SK-N-MC (cell line): ENCODE measurements around the gene LMBR1L.
"Not testable (repeated sequence)": the region's sequence is repeated elsewhere in the genome, so short reads cannot be mapped to it uniquely, and the experiment has no call there.

ENCODE experiments used
- DNase-seq: peaks from one replicate; pipeline ENCODE4 v3.0.0-alpha.2; 2011; ENCODE audit warnings: low read depth, low spot score
- H3K27ac ChIP-seq: fragments of 200-600 bp; sonication (generic); 2 replicates; pipeline ENCODE4 v1.5.1; 2016; ENCODE audit warnings: mixed run types
- H3K36me3 ChIP-seq: fragments of 200-600 bp; sonication (generic); 2 replicates; pipeline ENCODE4 v1.6.1; 2017; ENCODE audit warnings: antibody characterized with exemption, low read length, mixed read lengths; ENCODE audit not compliant: insufficient read depth
- H3K4me3 ChIP-seq: fragments of 200-600 bp; sonication (generic); 2 replicates; pipeline ENCODE4 v1.5.1; 2016
- H3K9ac ChIP-seq: fragments of 200-600 bp; sonication (generic); 2 replicates; pipeline ENCODE4 v1.8.0; 2017; ENCODE audit warnings: mixed run types, mixed read lengths; ENCODE audit not compliant: insufficient read length
- H3K9me3 ChIP-seq: fragments of 200-600 bp; sonication (generic); 2 replicates; pipeline ENCODE4 v1.6.1; 2017; ENCODE audit warnings: low read depth, mild to moderate bottlenecking, antibody characterized with exemption, low read length, moderate library complexity, mixed read lengths
- EZH2 ChIP-seq: fragments of 200-600 bp; sonication (generic); IDR thresholded peaks from one replicate; pipeline ENCODE4 v1.6.1; 2017; ENCODE audit warnings: antibody characterized with exemption
- FOXP2 ChIP-seq: optimal IDR thresholded peaks from 2 replicates; pipeline ENCODE3; 2011; ENCODE audit warnings: mild to moderate bottlenecking, moderate library complexity; ENCODE audit not compliant: insufficient read depth; ENCODE audit errors: extremely low read length, control extremely low read depth
- POLR2AphosphoS5 ChIP-seq: IDR thresholded peaks from 2 replicates; pipeline ENCODE4 v1.6.1; 2012; ENCODE audit warnings: mild to moderate bottlenecking, low read depth, low read length, borderline replicate concordance

LMBR1L gene

DNA sequence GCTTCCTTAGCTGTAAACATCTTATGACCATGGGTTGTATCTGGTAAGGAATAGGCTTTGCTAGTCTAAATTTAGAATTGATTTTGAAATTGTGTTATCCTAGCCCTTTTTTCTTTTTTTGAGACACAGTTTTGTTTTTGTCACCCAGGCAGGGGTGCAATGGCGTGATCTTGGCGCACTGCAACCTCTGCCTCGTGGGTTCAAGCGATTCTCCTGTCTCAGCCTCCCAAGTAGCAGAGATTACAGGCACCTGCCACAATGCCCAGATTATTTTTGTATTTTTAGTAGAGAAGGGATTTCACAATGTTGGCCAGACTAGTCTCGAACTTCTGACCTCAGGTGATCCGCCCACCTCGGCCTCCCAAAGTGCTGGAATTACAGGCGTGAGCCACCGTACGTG lies 22.9 kb upstream of the LMBR1L start:
- peak overlapping the region; percentile 94 for H3K4me3 ChIP-seq
- peak overlapping the region; percentile 93 for H3K27ac ChIP-seq
- no peaks in the 10 kb centered on the region for H3K9me3 ChIP-seq
- peaks cover 25% of the 10 kb centered on the region for H3K36me3 ChIP-seq
- TF ChIP-seq POLR2AphosphoS5 = no peak
- no peak for TF ChIP-seq FOXP2
- no peak for TF ChIP-seq EZH2
- H3K9ac ChIP-seq = peak overlapping the region; percentile 77
- DNase-seq = no peak

DNA sequence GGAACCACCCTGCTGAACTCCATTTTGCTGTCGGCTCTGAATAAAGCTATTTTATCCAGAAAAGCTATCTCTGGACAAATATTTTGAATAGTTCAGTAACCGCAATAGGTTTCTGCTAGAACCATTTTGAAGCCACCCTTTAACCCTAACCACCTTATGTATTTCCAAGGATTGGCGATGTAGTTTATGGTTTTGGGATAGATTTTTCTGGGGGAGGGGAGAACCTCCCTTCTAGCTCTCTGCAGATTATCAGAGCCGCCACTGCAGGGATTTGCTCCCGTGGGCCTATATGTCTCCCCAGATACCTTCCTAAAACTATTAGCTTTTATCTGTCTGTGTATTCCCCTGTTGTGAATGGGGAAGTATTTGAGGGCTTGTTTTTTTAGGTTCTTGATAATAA lies 22.4 kb upstream of the LMBR1L start:
- no peak for DNase-seq
- TF ChIP-seq POLR2AphosphoS5 (no peak), FOXP2 (no peak), EZH2 (no peak)
- peak overlapping the region; percentile 93 for H3K27ac ChIP-seq
- peak overlapping the region; percentile 77 for H3K9ac ChIP-seq
- peak overlapping the region; percentile 94 for H3K4me3 ChIP-seq
- H3K36me3 ChIP-seq = peaks cover 27% of the 10 kb centered on the region
- H3K9me3 ChIP-seq = no peaks in the 10 kb centered on the region

DNA sequence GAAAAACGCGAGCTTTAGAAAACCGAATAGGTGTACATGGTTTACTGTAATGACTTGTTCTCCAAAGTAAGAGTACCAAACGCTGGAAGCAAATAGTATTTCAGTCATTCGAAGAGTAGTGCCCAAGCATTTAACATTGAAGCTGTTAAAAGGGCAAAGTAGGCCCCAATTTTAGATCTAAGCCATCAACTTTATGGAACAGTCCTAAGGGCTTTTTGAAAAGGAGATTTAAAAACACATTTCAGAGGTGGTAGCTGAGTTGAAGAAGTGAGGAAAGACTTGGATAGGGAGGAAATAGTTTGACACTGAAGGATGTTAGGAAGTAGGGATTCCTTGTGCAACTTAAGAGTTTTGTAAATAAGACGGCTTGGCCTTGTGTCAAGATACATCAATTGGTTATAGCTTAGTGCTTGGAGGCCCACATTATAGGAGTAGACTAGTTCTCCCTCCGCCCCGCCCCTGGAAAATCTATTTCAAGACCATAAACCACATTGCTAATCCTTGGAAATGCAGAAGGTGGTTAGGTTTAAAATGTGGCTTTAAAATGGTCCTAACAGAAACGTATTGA lies 21.3 kb upstream of the LMBR1L start:
- Histone ChIP-seq H3K36me3 (peaks cover 37% of the 10 kb centered on the region), H3K9ac (peak overlapping the region; percentile 77), H3K9me3 (no peaks in the 10 kb centered on the region), H3K27ac (peak overlapping the region; percentile 93), H3K4me3 (peak overlapping the region; percentile 94)
- DNase-seq = peak; percentile 66
- TF ChIP-seq POLR2AphosphoS5 = peak; percentile 12; the same call in 1 of the 2 replicates
- no peak for TF ChIP-seq EZH2

DNA sequence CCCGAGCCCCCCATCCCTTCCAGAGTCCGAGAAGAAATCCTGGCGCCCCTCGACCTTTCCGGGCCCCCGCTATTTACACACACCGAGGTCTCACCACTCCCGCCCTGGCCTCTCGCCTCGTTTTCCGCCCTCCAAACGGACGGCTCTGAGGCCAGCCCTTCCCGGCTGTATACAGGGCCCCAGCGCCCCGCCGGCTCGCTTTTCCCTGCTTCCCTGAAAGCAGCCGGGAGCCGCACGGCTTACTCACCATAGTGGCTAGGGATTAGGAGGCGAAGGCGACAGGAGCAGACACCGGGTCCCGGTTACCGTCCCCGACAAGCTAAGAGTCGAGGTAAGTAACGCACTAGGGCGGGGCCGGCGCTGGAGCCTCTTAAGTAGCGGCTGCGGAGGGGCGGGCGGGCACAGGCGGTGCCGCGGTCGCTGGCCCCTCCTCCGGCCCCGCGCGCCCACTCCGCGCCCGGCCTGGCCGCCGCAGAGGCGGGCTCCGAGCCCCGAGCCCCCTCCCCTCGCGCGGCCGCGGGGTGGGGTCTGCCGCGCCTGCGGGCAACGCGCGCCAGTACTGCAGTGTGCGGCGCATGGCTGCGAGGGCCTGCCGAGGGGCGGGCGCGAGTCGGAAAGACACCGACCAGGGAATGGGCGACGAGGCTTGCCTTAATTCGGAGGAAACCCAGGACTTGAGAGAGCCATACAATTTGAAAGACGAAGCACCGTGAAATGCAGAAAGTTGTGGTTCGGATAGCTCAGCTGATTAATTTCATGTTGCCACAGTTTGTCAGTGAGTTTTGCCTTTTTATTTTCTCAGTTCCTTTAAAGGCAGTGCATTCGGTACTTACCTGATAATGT lies 20.6 kb upstream of the LMBR1L start, which contains the start of gene TUBA1B:
TSS of gene TUBA1B (minus strand) at position 345 of the 843 bp plus-strand sequence. CDS start at position 250, 95 bp downstream.
- Histone ChIP-seq H3K27ac (peak within 1 kb of the TSS; percentile 99), H3K9me3 (no peaks in the 10 kb centered on the region), H3K9ac (peak within 1 kb of the TSS; percentile 100), H3K4me3 (peak within 1 kb of the TSS; percentile 94), H3K36me3 (peaks cover 40% of the 10 kb centered on the region)
- DNase-seq = no peak
- TF ChIP-seq POLR2AphosphoS5 (peak; percentile 99), FOXP2 (no peak)

DNA sequence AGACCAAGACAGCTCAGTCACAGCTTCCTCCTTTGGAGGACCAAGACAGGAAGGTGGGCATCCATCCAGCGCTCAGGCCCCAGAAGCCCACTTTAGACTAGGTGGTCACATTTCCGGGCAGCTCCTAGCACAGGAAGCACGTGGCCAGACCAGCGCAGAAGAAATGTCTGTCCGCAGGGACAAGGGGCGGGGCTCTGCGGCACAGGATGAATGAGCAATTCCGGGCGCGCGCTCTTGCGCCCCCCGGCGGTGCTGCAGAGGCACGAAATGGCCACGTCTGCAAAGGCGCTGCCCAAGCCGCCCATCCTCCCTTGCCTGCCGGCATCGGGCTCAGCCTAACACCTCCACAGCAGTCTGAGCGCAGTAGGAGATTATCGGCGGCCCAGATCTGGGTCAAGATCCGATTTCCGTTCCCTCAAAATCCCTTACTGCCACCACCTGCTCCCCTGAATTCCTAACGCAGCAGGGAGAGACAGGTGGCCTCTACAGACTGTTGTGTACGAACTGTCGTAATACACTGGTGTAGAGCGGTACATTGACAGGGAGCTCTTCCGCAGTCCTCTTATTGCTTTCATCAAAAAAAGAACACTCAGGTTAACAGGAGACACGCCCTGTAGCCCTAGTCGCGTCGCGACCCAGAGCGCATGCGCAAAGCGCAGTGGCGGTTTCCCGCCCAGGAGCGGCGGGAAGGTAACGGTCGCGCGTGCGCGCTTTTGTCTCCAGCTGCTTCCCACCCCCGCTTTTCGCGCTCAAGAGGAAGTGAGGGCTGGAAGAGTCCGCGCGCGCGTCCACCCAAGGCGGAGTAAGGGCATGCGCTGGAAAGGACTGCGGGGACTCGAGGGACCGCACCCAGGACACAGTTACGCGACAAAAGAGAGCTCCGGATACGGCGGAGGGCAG lies 19.8 kb upstream of the LMBR1L start:
- TF ChIP-seq POLR2AphosphoS5 = no peak; the same call in none of the 2 replicates
- TF ChIP-seq EZH2 = no peak
- no peak for TF ChIP-seq FOXP2
- H3K9ac ChIP-seq = peak overlapping the region; percentile 100
- peak; percentile 52 for DNase-seq
- peak overlapping the region; percentile 94 for H3K4me3 ChIP-seq
- peaks cover 40% of the 10 kb centered on the region for H3K36me3 ChIP-seq
- peak overlapping the region; percentile 99 for H3K27ac ChIP-seq
- no peaks in the 10 kb centered on the region for H3K9me3 ChIP-seq

DNA sequence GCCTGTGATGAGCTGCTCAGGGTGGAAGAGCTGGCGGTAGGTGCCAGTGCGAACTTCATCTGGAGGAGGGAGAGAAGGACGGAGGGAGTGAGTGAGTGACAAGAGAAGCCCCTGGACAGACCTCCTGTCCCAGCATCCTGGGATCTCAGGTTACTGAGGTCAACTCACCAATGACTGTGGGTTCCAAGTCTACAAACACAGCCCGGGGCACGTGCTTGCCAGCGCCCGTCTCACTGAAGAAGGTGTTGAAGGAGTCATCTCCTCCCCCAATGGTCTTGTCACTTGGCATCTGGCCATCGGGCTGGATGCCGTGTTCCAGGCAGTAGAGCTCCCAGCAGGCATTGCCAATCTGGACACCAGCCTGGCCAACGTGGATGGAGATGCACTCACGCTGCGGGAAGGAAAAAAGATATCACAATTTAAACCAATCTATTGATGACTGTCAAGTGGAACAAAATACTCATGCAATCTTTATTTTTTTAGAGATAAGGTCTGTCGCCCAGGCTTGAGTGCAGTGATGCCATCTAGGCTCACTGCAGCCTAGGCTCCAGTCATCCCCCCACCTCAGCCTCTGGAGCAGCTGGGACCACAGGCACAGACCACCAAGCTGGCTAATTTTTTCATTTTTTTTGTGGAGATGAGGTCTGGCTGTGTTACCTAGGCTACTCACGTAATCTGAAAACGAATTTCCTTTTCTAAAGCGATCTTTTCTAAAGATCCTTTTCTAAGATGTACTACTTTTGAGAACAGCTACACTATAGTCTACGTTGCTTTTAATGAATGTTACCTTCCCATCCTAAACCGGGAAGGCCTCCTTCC lies 18.9 kb upstream of the LMBR1L start:
- Histone ChIP-seq H3K27ac (peak overlapping the region; percentile 99), H3K36me3 (peaks cover 40% of the 10 kb centered on the region), H3K9me3 (no peaks in the 10 kb centered on the region), H3K4me3 (peak overlapping the region; percentile 94), H3K9ac (peak overlapping the region; percentile 100)
- TF ChIP-seq EZH2 (no peak), FOXP2 (no peak), POLR2AphosphoS5 (no peak)
- no peak for DNase-seq

DNA sequence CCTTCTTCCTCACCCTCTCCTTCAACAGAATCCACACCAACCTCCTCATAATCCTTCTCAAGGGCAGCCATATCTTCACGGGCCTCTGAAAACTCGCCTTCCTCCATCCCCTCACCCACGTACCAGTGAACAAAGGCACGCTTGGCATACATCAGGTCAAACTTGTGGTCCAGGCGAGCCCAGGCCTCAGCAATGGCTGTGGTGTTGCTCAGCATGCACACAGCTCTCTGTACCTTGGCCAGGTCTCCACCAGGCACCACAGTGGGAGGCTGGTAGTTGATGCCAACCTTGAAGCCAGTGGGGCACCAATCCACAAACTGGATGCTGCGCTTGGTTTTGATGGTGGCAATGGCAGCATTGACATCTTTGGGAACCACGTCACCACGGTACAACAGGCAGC lies 17.3 kb upstream of the LMBR1L start:
- H3K4me3 ChIP-seq, H3K27ac ChIP-seq, H3K9ac ChIP-seq, H3K9me3 ChIP-seq, DNase-seq: not testable (repeated sequence)
- H3K36me3 ChIP-seq = peaks cover 40% of the 10 kb centered on the region
